Stimulated activated CD8-positive, alpha-beta memory T cell treated with anti-CD3 and anti-CD28 coated beads, Interleukin-4, amount 100 ng/mL, for 48 hours (primary cell): ENCODE measurements around the gene RIMS3.

Source experiments
- DNase-seq: peaks from one replicate; pipeline ENCODE4 v3.0.0-alpha.2; 2020

RIMS3 gene

GRCh38 chr1:40627987-40628902 is 37.2 kb downstream of the RIMS3 start:
- DNase-seq = peak; percentile 45

DNA sequence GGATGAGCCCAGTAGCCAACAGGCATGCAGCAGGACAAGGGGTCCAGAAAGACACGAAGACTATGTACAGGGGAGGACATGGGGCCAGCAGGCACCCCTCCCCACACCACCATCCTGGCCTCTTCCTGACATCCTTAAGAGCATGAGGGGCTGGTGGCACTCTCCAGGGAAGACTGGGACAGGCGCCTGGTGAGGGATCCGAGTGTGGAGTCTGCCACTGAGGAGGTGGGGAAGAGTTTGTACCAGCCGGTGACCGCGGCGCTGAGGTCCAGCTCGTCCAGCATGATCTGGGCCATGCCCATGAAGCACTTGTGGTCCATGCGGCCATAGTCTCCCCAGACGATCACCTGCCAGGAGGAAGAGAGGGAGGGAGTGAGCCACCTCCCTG is 39.1 kb downstream of the RIMS3 start:
- no peak for DNase-seq

- no peak for DNase-seq
Measured at GRCh38 chr1:40625476-40626382, 39.8 kb downstream of the RIMS3 start.

- DNase-seq = peak; percentile 37
Measured at GRCh38 chr1:40625076-40625475, 40.4 kb downstream of the RIMS3 start.

GRCh38 chr1:40622936-40623629 is 42.4 kb downstream of the RIMS3 start:
- DNase-seq = no peak

- DNase-seq = no peak
Measured at GRCh38 chr1:40621821-40622450, 43.5 kb downstream of the RIMS3 start.

GRCh38 chr1:40620586-40621210 is 44.8 kb downstream of the RIMS3 start:
- no peak for DNase-seq

DNA sequence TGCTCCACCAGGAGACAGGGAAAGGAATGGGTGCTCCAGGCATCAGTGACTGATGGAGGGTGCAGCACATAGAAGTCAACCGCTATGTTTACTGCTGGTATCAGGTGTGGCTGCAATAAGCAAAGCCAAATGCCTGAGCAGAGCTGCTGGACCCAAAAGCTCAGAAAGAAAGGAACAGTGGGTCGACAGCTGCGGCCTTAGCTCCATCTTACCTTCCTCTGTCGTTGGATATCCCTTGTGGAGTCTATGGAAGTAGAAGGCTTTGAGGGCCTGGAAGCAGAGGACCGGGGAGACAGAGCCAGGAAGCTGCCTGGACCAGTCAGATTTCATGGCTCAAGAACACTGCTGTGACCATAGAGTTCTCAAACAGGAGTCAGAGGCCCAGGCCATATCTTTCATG is 45.3 kb downstream of the RIMS3 start:
- DNase-seq = no peak

DNA sequence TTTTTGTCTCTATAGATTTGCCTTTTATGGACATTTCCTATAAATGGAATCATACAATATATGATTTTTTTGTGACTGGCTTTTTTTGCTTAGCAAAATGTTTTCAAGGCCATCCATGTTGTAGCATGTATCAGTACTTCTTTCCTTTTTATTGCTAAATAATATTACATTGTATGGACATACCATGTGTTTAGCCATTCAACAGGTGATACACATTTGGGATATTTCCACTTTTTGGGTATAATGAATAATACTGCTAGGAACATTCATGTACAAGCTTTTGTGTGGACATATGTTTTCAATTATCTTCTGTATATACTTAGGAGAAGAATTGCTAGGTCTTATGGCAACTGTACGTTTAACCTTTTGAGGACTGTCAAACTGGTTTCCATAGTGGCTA is 47.4 kb downstream of the RIMS3 start:
- DNase-seq = no peak

DNA sequence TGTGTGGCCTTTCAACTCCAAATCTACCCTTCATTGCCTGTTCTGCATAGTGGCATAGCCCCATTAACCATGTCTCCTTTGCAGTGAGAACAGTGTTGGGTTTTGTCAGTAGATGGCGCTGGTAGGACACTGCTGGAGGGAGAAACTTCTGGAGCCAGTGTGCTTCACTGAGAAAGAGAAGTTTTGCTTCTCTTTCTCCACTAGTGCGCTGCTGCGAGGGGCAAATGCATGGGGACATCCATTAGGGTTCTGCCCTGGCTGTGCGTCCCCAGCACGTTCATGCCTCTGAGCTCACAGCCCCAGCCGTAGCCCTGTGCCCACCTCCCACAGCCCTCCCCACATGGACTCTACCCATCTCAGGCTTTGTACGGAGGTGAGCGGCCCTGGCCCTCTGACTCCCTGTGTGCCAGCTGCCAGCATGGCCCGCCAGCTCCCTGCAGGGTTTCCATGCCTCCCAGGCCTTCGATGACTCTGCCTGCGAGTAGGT is 53.1 kb downstream of the RIMS3 start:
- peak; percentile 80 for DNase-seq

DNA sequence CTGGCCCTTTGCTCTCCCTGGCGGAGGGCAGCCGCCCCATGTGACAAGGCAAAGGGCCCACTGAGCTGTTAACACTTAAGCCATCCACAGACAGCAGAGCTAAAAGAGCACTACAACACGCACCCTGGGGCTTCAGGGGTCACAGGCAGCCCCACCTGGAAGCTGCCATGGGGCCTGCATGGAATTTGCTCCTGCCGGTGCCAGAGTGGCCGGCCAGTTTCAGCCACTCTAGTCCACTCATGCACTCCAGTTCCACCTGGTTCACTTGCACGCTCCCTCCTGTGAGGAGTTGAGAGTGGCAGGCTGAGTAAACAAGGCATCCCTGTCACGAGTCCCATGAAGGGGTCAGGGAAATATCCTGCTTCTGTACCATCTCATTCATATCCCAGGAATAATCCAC is 55.3 kb downstream of the RIMS3 start:
- DNase-seq = no peak

DNA sequence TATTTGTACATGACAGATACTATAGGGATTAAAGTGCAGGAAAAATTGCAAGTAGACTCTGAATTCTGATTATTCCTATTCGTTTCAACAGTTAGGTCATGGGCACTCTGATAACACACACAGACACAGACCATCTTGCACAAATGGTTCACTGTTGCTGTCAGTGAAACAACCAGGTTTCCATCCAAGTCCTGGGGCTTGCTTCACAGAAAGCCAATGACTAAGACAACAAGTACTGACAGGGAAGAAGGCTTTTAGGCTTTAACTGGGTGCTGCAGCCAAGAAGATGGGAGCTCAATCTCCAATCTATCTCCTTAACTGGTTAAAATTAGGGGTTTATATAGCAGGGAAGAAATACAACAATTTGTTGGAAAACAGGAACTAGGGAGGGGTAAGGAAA is 57.6 kb downstream of the RIMS3 start:
- DNase-seq = no peak

GRCh38 chr1:40606978-40607377 is 58.5 kb downstream of the RIMS3 start:
- no peak for DNase-seq

- DNase-seq = no peak
Measured at GRCh38 chr1:40606194-40606593, 59.3 kb downstream of the RIMS3 start.

- no peak for DNase-seq
Measured at GRCh38 chr1:40599926-40600325, 65.6 kb downstream of the RIMS3 start.

DNA sequence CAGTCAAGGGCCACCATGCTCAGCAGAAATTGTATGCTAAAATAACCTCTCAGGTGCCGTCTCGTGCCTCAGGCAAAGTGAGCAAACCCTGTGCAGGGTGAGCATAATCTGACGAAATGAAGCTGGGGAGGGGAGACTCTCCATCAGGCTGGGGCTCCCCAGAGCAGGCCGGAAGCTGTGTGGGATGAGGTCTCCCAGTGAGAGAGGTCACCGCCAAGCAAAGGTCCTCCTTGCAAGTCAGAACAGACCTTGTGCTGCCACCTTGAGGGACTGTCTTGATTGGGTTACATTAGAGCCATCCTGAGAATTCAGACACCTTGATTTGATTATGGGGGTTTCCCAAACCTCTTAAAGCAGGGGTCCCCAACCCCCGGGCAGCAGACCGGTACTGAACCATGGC is 69.9 kb downstream of the RIMS3 start:
- no peak for DNase-seq

DNA sequence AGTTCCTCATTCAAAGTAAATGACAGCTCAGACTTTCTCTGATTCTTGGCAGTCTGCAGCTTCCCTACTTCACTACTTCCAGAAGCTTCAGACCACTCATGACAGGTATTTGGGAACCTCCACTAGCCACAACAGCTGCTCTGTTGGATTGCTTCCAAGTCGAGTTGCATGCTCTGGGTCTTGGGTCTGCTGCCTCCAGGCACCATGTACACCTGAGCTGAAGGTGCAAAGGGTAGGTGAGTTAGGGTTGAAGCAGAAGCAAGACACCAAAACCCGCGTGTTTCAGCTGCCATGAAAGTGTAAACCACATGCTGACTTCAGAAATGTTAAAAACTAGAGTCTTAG is 71.3 kb downstream of the RIMS3 start:
- DNase-seq = no peak

DNA sequence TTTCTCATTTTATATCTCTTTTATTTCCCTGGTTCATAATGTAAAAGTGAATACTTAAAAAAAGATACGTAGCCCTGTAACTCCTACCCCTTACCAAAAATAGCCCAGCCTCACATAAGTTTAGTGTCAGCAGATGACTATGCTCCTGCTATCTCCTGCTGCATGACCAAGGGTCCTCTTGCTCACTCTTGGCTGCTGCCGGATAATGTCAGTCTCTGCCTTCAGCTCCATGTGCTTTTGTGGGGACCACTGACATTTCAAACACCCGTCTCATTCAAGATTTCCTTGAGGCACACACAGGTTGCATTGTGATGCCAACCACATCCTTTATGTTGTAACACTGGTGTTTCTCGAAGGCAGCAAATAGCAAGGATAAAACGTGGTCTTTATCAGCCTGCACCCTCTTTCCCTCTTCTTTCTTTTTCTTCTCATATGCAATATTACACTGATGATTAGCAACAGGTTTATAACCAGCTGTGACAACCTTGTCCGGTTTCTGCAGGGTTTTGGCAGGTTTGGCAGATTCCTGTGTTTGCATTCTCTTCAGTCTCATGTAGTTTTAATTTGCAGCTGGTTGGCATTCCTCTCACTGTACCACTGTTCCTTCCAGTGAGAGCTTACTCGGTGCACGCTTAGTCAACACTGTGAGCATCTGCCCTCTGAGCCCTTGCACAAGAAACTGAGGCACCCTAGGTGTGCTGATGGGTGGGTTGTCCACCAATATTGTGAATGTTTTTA is 71.9 kb downstream of the RIMS3 start:
- DNase-seq = no peak

- no peak for DNase-seq
Measured at GRCh38 chr1:40592107-40592803, 73.2 kb downstream of the RIMS3 start.

DNA sequence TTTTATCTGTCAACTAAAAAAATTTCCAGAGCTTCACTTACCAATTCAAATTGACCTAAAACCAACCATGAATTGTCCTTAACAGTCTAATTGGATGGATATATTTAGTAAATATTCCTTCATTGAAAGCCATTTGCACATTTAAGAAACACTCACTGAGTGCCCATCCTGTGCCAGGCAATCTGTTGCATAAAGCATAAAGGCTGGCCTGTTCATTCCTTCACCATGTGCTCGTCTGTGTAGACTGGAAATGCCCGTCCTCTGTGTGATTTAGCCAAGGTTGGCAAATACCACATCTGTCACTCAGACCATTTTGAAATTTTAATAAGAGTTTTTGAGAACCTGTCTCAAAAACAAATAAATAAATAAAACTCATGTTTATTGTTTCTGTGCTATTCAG is 76.9 kb downstream of the RIMS3 start:
- no peak for DNase-seq

DNA sequence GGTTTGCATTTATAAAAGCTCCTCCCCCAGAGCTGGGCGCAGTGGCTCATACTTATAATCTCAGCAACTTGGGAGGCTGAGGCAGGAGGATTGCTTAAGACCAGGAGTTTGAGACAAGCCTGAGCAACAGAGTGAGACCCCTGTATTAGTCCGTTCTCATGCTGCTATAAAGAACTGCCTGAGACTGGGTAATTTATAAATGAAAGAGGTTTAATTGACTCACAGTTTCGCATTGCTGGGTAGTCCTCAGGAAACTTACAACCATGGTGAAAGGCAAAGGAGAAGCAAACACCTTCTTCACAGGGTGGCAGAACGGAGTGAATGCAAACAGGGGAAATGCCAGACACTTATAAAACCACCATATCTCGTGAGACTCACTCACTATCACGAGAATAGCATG is 81.5 kb downstream of the RIMS3 start:
- no peak for DNase-seq
